Measurements from ENCODE around the gene PNPLA7.

Gene PNPLA7

GRCh38 chr9:137422604-137423513 lies 127.3 kb downstream of the PNPLA7 start, which contains the start of the genes EXD3 and NOXA1 (continued):
- TF ChIP-seq, protein P1, sequence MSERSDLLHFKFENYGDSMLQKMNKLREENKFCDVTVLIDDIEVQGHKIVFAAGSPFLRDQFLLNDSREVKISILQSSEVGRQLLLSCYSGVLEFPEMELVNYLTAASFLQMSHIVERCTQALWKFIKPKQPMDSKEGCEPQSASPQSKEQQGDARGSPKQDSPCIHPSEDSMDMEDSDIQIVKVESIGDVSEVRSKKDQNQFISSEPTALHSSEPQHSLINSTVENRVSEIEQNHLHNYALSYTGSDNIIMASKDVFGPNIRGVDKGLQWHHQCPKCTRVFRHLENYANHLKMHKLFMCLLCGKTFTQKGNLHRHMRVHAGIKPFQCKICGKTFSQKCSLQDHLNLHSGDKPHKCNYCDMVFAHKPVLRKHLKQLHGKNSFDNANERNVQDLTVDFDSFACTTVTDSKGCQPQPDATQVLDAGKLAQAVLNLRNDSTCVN (tag by site-specific recombination; optimal IDR thresholded peaks at IDR 0.05): peak; percentile 75
- TF ChIP-seq ZNF596 (tag by site-specific recombination; IDR thresholded peaks at IDR 0.05): 0 out of 2 replicates have a peak, but pooled peaks have one; percentile 16
- TF ChIP-seq KLF9 (tag by site-specific recombination; IDR thresholded peaks at IDR 0.05; ENCODE audit: low read depth): peak; percentile 97
- TF ChIP-seq ZNF362 (tag by site-specific recombination; IDR thresholded peaks at IDR 0.05): no peak
- 0 out of 2 replicates have a peak, but pooled peaks have one; percentile 30 for TF ChIP-seq PRDM4 (tag by site-specific recombination; IDR thresholded peaks at IDR 0.05)
- TF ChIP-seq, protein P2, sequence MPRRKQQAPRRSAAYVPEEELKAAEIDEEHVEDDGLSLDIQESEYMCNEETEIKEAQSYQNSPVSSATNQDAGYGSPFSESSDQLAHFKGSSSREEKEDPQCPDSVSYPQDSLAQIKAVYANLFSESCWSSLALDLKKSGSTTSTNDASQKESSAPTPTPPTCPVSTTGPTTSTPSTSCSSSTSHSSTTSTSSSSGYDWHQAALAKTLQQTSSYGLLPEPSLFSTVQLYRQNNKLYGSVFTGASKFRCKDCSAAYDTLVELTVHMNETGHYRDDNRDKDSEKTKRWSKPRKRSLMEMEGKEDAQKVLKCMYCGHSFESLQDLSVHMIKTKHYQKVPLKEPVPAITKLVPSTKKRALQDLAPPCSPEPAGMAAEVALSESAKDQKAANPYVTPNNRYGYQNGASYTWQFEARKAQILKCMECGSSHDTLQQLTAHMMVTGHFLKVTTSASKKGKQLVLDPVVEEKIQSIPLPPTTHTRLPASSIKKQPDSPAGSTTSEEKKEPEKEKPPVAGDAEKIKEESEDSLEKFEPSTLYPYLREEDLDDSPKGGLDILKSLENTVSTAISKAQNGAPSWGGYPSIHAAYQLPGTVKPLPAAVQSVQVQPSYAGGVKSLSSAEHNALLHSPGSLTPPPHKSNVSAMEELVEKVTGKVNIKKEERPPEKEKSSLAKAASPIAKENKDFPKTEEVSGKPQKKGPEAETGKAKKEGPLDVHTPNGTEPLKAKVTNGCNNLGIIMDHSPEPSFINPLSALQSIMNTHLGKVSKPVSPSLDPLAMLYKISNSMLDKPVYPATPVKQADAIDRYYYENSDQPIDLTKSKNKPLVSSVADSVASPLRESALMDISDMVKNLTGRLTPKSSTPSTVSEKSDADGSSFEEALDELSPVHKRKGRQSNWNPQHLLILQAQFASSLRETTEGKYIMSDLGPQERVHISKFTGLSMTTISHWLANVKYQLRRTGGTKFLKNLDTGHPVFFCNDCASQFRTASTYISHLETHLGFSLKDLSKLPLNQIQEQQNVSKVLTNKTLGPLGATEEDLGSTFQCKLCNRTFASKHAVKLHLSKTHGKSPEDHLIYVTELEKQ (tag by site-specific recombination; IDR thresholded peaks at IDR 0.05; ENCODE audit: borderline replicate concordance): peak; percentile 56; the same call in 1 of the 2 replicates
- no peak for TF ChIP-seq HOXD13 (CRISPR knock-in tag; IDR thresholded peaks at IDR 0.05; ENCODE audit: borderline replicate concordance)
- TF ChIP-seq SALL2 (tag by site-specific recombination; IDR thresholded peaks at IDR 0.05; ENCODE audit: borderline replicate concordance): no peak
- TF ChIP-seq ZNF138 (tag by site-specific recombination; IDR thresholded peaks at IDR 0.05; ENCODE audit: borderline replicate concordance): no peak
- TF ChIP-seq ZNF645 (tag by site-specific recombination; IDR thresholded peaks at IDR 0.05): no peak
- no peak for TF ChIP-seq TCF7L2 (IDR thresholded peaks at IDR 0.05; ENCODE audit: borderline replicate concordance, low read depth, low read length)
- TF ChIP-seq, protein P3, sequence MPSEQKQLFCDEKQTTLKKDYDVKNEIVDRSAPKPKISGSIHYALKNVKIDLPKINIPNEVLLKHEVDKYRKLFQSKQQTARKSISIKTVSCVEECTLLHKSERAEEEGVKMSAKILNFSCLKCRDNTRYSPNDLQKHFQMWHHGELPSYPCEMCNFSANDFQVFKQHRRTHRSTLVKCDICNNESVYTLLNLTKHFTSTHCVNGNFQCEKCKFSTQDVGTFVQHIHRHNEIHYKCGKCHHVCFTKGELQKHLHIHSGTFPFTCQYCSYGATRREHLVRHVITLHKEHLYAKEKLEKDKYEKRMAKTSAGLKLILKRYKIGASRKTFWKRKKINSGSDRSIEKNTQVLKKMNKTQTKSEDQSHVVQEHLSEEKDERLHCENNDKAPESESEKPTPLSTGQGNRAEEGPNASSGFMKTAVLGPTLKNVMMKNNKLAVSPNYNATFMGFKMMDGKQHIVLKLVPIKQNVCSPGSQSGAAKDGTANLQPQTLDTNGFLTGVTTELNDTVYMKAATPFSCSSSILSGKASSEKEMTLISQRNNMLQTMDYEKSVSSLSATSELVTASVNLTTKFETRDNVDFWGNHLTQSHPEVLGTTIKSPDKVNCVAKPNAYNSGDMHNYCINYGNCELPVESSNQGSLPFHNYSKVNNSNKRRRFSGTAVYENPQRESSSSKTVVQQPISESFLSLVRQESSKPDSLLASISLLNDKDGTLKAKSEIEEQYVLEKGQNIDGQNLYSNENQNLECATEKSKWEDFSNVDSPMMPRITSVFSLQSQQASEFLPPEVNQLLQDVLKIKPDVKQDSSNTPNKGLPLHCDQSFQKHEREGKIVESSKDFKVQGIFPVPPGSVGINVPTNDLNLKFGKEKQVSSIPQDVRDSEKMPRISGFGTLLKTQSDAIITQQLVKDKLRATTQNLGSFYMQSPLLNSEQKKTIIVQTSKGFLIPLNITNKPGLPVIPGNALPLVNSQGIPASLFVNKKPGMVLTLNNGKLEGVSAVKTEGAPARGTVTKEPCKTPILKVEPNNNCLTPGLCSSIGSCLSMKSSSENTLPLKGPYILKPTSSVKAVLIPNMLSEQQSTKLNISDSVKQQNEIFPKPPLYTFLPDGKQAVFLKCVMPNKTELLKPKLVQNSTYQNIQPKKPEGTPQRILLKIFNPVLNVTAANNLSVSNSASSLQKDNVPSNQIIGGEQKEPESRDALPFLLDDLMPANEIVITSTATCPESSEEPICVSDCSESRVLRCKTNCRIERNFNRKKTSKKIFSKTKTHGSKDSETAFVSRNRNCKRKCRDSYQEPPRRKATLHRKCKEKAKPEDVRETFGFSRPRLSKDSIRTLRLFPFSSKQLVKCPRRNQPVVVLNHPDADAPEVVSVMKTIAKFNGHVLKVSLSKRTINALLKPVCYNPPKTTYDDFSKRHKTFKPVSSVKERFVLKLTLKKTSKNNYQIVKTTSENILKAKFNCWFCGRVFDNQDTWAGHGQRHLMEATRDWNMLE (tag by site-specific recombination; conservative IDR thresholded peaks at IDR 0.05; ENCODE audit: low read depth): no peak; the same call in 1 of the 2 replicates
- TF ChIP-seq GLIS2 (tag by site-specific recombination; IDR thresholded peaks at IDR 0.05): peak; percentile 65
- TF ChIP-seq ZNF830 (tag by site-specific recombination; IDR thresholded peaks at IDR 0.05; ENCODE audit: low read depth): no peak
- no peak for TF ChIP-seq ZFP41 (tag by site-specific recombination; IDR thresholded peaks at IDR 0.05; ENCODE audit: borderline replicate concordance)
- no peak for TF ChIP-seq ZBTB21 (tag by site-specific recombination; IDR thresholded peaks at IDR 0.05)
- no peak; the same call in 1 of the 2 replicates for TF ChIP-seq ZNF626 (tag by site-specific recombination; IDR thresholded peaks at IDR 0.05)
- TF ChIP-seq ZFHX2 (tag by site-specific recombination; conservative IDR thresholded peaks at IDR 0.05): peak; percentile 90
- peak; percentile 46; the same call in 1 of the 2 replicates for TF ChIP-seq YY2 (tag by site-specific recombination; IDR thresholded peaks at IDR 0.05)
- TF ChIP-seq, protein P4, sequence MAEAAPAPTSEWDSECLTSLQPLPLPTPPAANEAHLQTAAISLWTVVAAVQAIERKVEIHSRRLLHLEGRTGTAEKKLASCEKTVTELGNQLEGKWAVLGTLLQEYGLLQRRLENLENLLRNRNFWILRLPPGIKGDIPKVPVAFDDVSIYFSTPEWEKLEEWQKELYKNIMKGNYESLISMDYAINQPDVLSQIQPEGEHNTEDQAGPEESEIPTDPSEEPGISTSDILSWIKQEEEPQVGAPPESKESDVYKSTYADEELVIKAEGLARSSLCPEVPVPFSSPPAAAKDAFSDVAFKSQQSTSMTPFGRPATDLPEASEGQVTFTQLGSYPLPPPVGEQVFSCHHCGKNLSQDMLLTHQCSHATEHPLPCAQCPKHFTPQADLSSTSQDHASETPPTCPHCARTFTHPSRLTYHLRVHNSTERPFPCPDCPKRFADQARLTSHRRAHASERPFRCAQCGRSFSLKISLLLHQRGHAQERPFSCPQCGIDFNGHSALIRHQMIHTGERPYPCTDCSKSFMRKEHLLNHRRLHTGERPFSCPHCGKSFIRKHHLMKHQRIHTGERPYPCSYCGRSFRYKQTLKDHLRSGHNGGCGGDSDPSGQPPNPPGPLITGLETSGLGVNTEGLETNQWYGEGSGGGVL (tag by site-specific recombination; IDR thresholded peaks at IDR 0.05): no peak

All from HEK293 (cell line).